CD4-positive, alpha-beta T cell treated with Interleukin-10 for 1 hour (primary cell): ENCODE results near the gene NPIPA2.
"Not testable (repeated sequence)": the region's sequence is repeated elsewhere in the genome, so short reads cannot be mapped to it uniquely, and the experiment has no call there.

Source experiments
- DNase-seq: peaks from one replicate; pipeline ENCODE4 v3.0.0-alpha.2; 2020

The NPIPA2 gene

DNA sequence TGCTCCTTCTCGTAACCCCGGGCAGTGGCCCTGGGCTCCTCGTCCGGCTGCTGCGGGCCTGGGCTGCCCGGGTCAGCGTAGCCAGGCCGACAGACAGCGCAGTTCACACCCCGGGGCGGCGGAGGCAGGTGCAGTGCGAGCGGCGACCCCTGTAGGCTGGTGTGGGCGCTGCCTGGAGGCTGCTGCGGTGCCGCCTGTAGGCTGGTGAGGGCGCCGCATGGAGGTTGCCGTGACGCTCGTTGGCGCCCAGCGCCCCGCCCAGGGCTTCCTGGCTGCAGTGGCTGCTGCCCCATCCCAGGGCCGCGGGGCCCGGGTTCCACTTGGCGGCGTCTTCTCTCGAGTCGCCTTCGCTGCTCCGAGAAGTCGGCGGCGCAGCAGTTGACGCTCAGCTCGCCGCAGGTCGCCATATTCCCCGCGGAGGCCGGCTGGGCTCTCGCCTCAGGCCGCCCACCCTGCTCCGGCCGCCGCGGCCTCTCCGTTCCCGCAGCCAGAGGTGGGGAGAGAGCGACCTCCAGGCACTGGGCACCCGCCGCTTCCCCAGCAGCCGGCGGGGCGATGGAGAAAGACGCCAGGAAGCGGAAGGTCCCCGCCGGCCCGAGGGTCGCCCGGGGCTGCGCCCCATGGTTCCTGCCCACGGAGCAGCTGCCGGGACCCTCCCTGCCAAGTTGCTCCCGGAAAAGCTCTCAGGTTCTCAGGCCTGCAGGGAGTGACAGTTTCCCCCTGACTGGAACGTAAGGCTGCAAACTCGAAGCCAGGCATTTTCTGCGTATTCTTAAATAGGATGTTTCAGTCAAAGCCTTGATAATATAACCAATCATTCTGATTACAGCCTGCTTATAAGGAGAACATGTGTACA, at the start of gene NPIPA2:
NPIPA2 (plus strand) TSS at position 261 of the 856 bp plus-strand sequence. CDS start 5,533 bp downstream, outside the sequence.
- not testable (repeated sequence) for DNase-seq

DNA sequence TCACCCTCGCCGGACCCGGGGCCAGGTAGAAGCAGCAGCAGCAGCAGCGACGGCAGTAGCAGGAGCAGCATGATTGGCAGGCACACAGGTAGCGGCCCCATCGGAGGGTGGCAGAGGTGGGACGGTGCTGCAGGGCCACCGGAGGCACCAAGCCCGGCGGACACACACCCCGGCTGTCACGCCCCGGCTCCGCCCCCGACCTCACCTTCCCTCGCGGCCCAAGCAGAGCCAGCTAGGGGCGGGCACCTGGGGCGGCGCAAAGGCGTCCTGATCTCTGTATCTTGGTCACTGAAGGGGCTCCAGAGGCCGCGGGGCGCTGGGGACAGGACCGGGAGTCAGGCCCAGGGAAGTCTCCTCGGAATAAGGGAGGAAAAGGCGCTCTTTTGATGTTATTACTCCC, 48.2 kb upstream of the NPIPA2 start, which contains the start of gene PLA2G10:
PLA2G10 (minus strand) TSS at position 180 of the 400 bp plus-strand sequence; CDS start at position 101, 79 bp downstream.
- not testable (repeated sequence) for DNase-seq

DNA sequence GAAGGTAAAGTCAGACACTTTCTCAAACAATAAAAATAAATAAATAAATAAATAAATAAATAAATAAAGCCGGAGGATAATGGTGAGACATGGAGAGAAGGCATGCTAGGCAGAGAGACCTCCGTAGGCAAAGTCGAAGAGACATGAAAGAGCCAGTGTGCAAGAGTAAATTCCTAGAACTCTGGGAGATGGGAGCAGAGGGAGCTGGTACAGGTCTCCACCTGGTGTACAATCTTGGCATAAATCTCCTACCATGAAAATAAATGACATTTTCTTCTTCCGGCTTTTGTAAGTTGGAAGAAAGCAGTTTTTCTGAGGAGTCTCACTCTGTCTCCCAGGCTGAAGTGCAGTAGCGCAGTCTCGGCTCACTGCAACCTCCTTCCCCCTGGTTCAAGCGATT, 40.5 kb upstream of the NPIPA2 start:
- not testable (repeated sequence) for DNase-seq

DNA sequence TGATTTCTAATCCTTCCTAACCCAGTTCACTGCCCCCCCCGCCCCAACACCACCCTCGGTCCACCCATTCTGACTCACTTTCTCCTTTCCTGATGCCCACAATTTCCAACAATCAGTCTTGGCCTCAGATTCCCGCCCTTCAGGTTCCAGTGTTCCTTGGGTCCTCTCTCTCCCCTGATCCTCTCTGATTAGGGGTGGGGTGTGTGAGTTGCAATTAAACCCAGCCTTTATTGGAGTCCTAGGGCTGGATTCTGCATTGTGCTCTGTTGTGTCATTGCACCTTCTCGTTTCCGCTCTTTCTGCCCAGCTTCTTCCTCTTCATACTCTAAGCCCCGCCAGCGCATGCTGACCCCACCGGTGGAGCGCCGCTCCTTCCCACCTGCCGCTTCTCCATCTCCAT, 39.7 kb upstream of the NPIPA2 start:
- DNase-seq = not testable (repeated sequence)

DNA sequence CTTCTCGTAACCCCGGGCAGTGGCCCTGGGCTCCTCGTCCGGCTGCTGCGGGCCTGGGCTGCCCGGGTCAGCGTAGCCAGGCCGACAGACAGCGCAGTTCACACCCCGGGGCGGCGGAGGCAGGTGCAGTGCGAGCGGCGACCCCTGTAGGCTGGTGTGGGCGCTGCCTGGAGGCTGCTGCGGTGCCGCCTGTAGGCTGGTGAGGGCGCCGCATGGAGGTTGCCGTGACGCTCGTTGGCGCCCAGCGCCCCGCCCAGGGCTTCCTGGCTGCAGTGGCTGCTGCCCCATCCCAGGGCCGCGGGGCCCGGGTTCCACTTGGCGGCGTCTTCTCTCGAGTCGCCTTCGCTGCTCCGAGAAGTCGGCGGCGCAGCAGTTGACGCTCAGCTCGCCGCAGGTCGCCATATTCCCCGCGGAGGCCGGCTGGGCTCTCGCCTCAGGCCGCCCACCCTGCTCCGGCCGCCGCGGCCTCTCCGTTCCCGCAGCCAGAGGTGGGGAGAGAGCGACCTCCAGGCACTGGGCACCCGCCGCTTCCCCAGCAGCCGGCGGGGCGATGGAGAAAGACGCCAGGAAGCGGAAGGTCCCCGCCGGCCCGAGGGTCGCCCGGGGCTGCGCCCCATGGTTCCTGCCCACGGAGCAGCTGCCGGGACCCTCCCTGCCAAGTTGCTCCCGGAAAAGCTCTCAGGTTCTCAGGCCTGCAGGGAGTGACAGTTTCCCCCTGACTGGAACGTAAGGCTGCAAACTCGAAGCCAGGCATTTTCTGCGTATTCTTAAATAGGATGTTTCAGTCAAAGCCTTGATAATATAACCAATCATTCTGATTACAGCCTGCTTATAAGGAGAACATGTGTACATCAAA, 38.9 kb upstream of the NPIPA2 start, which contains the start of gene NPIPA3:
NPIPA3 (plus strand) TSS at position 256 of the 856 bp plus-strand sequence. CDS start 5,533 bp downstream, outside the sequence.
- DNase-seq = not testable (repeated sequence)

DNA sequence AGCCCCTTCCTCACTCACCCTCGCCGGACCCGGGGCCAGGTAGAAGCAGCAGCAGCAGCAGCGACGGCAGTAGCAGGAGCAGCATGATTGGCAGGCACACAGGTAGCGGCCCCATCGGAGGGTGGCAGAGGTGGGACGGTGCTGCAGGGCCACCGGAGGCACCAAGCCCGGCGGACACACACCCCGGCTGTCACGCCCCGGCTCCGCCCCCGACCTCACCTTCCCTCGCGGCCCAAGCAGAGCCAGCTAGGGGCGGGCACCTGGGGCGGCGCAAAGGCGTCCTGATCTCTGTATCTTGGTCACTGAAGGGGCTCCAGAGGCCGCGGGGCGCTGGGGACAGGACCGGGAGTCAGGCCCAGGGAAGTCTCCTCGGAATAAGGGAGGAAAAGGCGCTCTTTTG, 9.1 kb upstream of the NPIPA2 start:
- DNase-seq = not testable (repeated sequence)

DNA sequence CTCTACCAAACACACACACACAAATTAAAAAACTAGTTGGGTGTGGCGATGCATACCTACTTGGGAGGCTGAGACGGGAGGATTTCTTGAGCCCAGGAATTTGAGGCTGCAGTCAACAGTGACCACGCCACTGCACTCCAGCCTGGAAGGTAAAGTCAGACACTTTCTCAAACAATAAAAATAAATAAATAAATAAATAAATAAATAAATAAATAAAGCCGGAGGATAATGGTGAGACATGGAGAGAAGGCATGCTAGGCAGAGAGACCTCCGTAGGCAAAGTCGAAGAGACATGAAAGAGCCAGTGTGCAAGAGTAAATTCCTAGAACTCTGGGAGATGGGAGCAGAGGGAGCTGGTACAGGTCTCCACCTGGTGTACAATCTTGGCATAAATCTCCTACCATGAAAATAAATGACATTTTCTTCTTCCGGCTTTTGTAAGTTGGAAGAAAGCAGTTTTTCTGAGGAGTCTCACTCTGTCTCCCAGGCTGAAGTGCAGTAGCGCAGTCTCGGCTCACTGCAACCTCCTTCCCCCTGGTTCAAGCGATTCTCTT, 1.4 kb upstream of the NPIPA2 start:
- DNase-seq = not testable (repeated sequence)

DNA sequence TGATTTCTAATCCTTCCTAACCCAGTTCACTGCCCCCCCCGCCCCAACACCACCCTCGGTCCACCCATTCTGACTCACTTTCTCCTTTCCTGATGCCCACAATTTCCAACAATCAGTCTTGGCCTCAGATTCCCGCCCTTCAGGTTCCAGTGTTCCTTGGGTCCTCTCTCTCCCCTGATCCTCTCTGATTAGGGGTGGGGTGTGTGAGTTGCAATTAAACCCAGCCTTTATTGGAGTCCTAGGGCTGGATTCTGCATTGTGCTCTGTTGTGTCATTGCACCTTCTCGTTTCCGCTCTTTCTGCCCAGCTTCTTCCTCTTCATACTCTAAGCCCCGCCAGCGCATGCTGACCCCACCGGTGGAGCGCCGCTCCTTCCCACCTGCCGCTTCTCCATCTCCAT, 539 bp upstream of the NPIPA2 start:
- not testable (repeated sequence) for DNase-seq

DNA sequence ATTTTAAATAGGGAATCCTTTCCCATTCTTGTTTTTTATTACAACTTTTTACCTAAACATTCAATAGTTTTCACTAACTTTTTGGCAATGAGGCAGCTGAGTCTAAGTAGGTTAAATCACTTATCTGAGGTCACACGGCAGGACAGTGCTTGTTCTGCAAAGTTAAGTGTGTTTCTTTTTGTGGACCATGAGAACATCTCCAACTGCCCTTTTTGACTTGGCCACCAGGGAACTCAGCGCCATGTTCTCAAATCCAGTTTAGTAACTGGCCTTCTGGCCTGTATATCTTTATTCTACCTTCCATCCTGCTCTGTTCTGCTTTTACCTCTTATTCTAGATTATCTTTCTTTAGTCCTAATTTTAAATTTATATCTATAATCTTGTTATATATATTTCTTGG, 31.3 kb downstream of the NPIPA2 start:
- DNase-seq = not testable (repeated sequence)

DNA sequence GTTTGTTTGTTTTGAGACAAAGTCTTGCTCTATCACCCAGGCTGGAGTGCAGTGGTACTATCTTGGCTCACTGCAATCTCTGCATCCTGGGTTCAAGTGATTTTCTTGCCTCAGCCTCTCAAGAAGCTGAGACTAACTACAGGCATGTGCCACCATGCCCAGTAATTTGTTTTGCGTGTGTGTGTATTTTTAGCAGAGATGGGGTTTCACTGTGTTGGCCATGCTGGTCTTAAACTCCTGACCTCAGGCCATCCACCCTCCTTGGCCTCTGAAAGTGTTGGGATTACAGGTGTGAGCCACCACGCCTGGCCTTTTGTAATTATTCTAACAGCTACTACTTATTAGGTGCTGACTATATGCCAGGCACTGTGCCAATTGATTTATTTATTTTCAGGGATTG, 33.3 kb downstream of the NPIPA2 start:
- DNase-seq = not testable (repeated sequence)

DNA sequence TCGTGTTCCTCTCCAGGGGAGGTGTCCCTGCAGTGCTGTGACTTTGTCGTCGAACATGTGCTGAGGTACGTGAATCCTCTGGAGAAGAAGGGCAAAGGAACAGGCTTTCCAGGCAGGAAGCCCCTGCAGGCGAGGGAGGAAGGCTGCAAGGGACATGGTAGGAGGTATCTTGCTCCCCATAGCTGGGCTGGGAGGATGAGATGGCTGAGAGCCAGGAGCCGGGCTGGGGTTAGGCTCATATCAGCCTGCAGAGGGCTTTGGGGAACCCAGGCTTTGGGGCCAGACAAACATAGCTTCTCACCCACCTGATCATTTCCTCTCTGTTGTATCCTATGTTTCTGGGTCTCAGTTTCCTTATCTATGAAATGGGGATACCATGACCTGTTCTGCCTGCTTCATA, 34.4 kb downstream of the NPIPA2 start:
- DNase-seq = not testable (repeated sequence)

DNA sequence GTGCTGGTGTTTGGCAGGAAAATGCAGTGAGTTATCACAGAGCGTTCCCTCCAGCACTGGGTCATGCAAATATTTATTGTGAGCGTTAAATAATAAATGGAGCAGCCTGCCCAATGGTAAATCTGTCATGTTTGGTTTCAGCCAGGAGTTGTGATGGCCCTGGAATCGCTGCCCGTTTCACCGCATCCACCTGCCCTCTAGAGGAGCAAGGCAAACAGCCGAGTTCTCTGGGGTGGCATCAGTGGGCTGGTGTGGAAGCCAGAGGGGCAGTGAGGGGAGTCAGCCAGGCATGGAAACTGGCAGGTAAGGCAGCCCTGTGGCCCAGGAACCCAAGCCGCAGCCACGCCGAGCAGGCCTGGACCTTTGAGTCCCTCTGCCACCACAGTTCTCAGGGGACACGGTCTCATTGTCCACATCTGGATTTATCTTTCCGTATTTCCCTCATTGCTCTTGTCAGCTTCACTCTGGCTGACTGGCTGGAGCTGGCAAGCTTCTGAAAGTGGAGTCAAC, 37.1 kb downstream of the NPIPA2 start:
- DNase-seq = not testable (repeated sequence)

DNA sequence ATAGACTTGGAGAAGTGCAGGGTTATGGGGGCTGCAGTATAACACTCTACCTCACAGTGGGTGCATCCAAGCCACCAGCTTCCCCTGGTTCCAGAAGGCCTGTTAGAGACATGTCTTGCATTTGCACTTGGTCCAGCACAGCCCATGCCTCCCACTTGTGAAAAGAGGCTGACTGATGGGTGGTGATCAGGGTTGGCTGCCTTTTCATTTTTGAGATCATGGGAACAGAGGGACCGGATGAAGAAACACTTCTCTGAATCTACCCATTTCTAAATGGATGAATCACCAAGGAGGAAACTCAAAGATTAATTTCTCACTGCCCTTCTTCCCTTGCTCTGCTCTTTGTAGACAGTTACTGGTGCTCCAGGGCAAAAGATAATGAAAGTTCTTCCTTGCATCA, 43.8 kb downstream of the NPIPA2 start:
- not testable (repeated sequence) for DNase-seq

DNA sequence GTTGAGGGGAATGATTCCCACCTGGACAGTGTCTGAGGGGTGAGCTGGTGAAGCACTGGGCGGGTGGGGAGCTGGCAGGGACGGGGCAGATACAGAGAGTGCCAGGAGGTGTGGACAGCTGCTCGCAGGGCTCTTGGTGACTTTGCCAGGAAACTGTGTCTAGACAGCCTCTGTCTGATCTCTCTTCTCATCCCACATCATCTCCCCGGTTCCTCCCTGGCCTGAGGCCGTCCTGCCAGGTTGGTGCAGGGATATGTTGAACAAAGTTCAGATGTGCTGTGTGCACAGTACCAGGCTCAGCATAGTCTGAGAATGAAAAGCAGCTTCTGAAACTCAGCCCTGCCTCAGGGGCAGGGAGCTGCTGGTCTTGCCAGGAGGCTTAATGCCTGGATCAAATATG, 47.2 kb downstream of the NPIPA2 start:
- DNase-seq = not testable (repeated sequence)

DNA sequence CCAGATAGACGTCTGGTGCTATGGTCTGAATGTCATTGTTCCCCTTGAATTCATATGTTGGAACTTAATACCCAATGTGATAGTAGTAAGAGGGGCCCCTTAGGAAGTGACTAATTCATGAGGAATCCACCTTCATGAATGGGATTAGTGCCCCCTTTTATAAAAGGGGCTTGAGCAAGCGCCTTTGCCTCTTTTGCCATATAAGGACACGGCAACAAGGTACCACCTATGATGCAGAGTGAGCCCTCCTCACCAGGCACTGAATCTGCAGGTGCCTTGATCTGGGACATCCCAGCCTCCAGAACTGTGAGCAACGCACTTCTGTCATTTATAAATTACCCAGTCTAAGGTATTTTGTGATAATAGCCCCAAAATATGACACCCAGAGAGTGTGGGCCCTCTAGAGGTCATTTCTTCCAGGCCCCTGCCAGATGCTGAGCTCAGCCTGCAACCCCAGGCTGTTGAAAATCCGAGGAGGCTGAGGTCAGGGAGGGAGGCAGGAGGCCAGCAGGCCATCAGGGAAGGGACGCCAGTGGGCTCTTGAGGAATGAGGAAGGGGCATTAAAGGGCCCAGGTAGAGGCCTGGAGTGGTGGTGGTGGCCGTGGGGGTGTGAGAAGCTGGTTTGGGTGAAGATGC, 48.1 kb downstream of the NPIPA2 start:
- DNase-seq = not testable (repeated sequence)

DNA sequence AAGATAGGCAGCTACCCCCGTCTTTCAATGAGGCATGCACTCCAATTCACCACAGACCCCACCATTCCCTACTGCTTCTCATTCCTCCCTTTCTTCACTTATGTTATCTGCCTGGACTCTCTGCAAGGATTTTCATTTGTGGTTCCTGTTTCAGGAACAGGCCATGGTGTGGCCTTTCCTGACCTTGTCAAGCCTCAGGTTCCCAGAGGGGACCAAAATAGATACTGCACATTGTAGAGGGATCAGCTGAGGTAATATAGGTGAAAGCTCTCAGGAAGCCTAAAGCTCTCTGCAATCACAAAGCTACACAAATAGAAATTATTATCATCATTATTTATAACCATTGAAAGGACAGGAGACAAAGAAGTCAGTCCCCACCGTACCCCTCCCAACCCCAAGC, 50.6 kb downstream of the NPIPA2 start:
- DNase-seq = not testable (repeated sequence)

DNA sequence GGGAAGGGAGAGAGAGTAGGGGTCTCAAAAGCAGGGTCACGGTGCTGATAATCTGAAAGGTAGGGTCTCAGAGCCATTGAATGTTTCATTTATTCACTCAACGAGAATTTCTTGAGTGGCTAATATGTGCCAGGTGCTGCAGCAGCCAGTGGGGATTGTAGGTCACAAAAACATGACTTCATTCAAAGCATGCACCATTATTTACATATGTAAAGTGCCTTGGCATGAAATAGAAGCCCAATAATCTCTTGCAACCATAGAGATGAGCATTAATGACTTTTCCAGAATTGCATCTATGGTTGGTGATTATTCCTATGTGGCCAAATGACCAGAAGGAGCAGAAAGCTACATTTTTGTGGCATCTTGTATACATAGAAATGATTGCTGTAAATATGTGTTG, 55.2 kb downstream of the NPIPA2 start:
- DNase-seq = not testable (repeated sequence)

DNA sequence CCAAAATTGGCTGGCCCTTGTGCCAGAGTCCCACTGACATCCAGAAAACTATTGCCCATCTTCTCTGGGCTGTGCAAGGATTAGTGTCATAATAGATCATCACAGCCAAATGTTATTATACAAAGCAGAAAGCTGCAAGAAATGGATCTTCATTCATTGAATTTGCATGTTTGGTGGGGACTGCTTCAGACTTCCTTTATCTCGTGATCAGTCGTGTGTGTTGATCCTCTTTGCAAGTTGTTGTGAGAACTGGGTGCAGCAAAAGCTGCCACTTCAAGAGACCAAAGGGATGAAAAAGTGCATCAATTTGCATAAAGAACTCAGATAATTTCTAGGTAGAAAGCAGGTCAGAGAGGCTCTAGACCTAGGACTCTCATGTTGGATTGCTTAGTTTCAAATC, 61.2 kb downstream of the NPIPA2 start:
- not testable (repeated sequence) for DNase-seq

DNA sequence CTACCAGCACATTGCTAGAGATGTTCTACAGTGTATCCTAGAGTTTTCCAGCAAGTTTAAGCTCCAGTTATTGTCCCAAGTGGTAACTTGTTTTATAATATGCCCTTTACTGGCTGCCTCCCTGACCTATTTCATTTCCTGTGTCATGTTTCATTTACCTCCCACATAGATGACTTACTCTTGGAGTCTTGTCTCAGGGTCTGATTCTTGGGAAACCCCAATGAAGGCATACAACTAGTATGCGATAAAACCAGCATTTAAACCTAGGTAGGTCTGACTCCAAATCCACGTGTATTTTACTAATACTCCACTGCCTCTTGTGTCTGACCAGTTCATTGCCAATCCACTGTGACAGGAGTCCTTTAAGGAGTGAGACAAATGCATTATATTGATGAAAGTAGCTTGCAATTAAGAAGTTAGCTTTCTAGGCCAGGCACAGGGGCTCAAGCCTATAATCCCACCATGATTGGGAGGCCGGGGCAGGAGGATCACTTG, 64.9 kb downstream of the NPIPA2 start:
- not testable (repeated sequence) for DNase-seq

DNA sequence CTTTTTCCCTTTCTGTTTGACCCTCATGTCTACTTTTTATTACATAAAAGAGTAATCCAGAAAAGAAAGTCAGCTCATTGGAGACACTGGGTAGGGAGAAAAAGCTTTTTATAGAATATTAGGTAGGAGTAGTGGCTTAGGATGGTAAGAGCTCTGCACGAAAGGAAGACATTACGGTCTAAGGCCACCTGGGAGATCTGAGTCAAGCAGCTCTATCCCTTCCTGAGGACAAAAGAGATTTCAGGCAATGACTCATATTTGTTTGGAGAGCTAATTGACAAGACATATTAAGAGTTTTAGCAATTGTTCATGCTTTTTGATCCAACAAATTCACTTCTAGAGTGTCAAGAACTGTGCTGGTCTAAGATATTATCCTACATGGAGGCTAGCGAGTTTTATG, 71.6 kb downstream of the NPIPA2 start:
- DNase-seq = not testable (repeated sequence)
